ENCODE measurements around the gene TBATA.

Gene TBATA

GRCh38 chr10:70809726-70810125 is 24.5 kb upstream of the TBATA start:
- no peak for TF ChIP-seq CTCF (conservative IDR thresholded peaks at IDR 0.05; ENCODE audit: low read depth)
- POLR2A ChIA-PET (ENCODE audit: low non-redundant PET) = no interaction called here
- CTCF ChIA-PET = interaction anchor here (0.6 to 1.3 kb wide), 2 partner anchors 260 to 272 kb away, joined by 3 read pairs; no protein-coding TSS in a partner anchor
- no peak for DNase-seq (ENCODE audit: low spot score)
- H3K27ac ChIP-seq = no peak overlapping the region

GRCh38 chr10:70809011-70809611 is 23.9 kb upstream of the TBATA start:
- POLR2A ChIA-PET (ENCODE audit: low non-redundant PET) = no interaction called here

GRCh38 chr10:70807556-70807955 is 22.4 kb upstream of the TBATA start:
- CTCF ChIA-PET = interaction anchor here (0.9 kb wide), 1 partner anchor 11 kb away, joined by 3 read pairs; no protein-coding TSS in a partner anchor
- POLR2A ChIA-PET (ENCODE audit: low non-redundant PET) = no interaction called here
- DNase-seq (ENCODE audit: low spot score) = no peak
- TF ChIP-seq CTCF (conservative IDR thresholded peaks at IDR 0.05; ENCODE audit: low read depth) = no peak
- no peak overlapping the region for H3K27ac ChIP-seq

More at GRCh38 chr10:70809011-70809611, 23.9 kb upstream of the TBATA start:
- CTCF ChIA-PET = interaction anchor here (0.6 to 1.3 kb wide), 2 partner anchors 259 to 271 kb away, joined by 3 read pairs; no protein-coding TSS in a partner anchor
- TF ChIP-seq CTCF (conservative IDR thresholded peaks at IDR 0.05; ENCODE audit: low read depth) = no peak
- H3K27ac ChIP-seq = no peak overlapping the region
- peak; percentile 21 for DNase-seq (ENCODE audit: low spot score)

GRCh38 chr10:70806841-70807240 is 21.7 kb upstream of the TBATA start:
- DNase-seq (ENCODE audit: low spot score) = no peak
- TF ChIP-seq CTCF (conservative IDR thresholded peaks at IDR 0.05; ENCODE audit: low read depth) = no peak
- CTCF ChIA-PET = no interaction called here
- POLR2A ChIA-PET (ENCODE audit: low non-redundant PET) = no interaction called here
- H3K27ac ChIP-seq = no peak overlapping the region

- no peak for TF ChIP-seq CTCF (conservative IDR thresholded peaks at IDR 0.05; ENCODE audit: low read depth)
- no peak for DNase-seq (ENCODE audit: low spot score)
- POLR2A ChIA-PET (ENCODE audit: low non-redundant PET) = no interaction called here
- no peak overlapping the region for H3K27ac ChIP-seq
- CTCF ChIA-PET = interaction anchor here (0.5 to 1.0 kb wide), 2 partner anchors 272 to 464 kb away, joined by 3 read pairs; no protein-coding TSS in a partner anchor
Observed at GRCh38 chr10:70805619-70806215, 20.5 kb upstream of the TBATA start.

GRCh38 chr10:70804421-70804808 is 19.2 kb upstream of the TBATA start:
- peak; percentile 56 for DNase-seq (ENCODE audit: low spot score)
- POLR2A ChIA-PET (ENCODE audit: low non-redundant PET) = no interaction called here

More at GRCh38 chr10:70804421-70804808, 19.2 kb upstream of the TBATA start:
- H3K27ac ChIP-seq = no peak overlapping the region
- CTCF ChIA-PET = no interaction called here
- TF ChIP-seq CTCF (conservative IDR thresholded peaks at IDR 0.05; ENCODE audit: low read depth) = no peak

Data from RWPE1 (cell line).